CD4-positive, alpha-beta T cell (primary cell): ENCODE results near the gene CBL. TPM values are rescaled to one million over a fixed set of nuclear protein-coding genes. Genes with fewer than 3 reads are reported as not detected.

Source experiments
- ATAC-seq: fragments of 200-7000 bp; cut with Tn5 transposase; one replicate; pipeline ENCODE4 v1.10.0; 2022; ENCODE audit warnings: mild to moderate bottlenecking; ENCODE audit not compliant: poor library complexity
- CTCF ChIA-PET: fragments of 350-600 bp; sonication (Branson Sonifier 250); formaldehyde crosslinking; loops from one replicate; lab custom pipeline; 2021; ENCODE audit warnings: antibody characterized with exemption, inconsistent platforms; lab: Charles Lee
- POLR2A ChIA-PET: fragments of 350-600 bp; sonication (Branson Sonifier 250); formaldehyde crosslinking; loops from one replicate; lab custom pipeline; 2021; ENCODE audit warnings: antibody characterized with exemption, inconsistent platforms; lab: Charles Lee
- DNase-seq, 14 experiments: peaks; one replicate each; pipeline ENCODE4 v3.0.0-alpha.2; 2013 to 2020; ENCODE audit warnings: mixed read lengths in 2 of 14
- H3K27ac ChIP-seq, 2 donors: one replicate each; pipeline versions ENCODE4 v1.5.1 to v1.7.0; 2013; ENCODE audit warnings: low read length in 2 of 2, low read depth in 1 of 2, mild to moderate bottlenecking in 1 of 2
- H3K27me3 ChIP-seq, 2 experiments: 1 replicate in 1 of 2; 2 replicates in 1 of 2; pipeline versions ENCODE4 v1.6.1 to v1.7.0; 2013; ENCODE audit warnings: low read length in 2 of 2, control low read depth in 1 of 2, mild to moderate bottlenecking in 1 of 2, moderate library complexity in 1 of 2; ENCODE audit not compliant: insufficient read depth in 2 of 2, control insufficient read depth in 1 of 2
- H3K36me3 ChIP-seq: one replicate; pipeline ENCODE4 v1.6.1; 2013; ENCODE audit warnings: low read length, control low read depth; ENCODE audit not compliant: insufficient read depth
- H3K4me1 ChIP-seq: one replicate; pipeline ENCODE4 v1.6.1; 2013; ENCODE audit warnings: low read length, control low read depth; ENCODE audit not compliant: insufficient read depth
- H3K4me3 ChIP-seq: one replicate; pipeline ENCODE4 v1.5.1; 2013; ENCODE audit warnings: mild to moderate bottlenecking, low read length, moderate library complexity
- H3K9me3 ChIP-seq, 2 experiments: 1 replicate in 1 of 2; 2 replicates in 1 of 2; pipeline versions ENCODE4 v1.6.1 to v1.7.0; 2013; ENCODE audit warnings: low read length in 2 of 2, mild to moderate bottlenecking in 2 of 2, control low read depth in 1 of 2, moderate library complexity in 1 of 2; ENCODE audit not compliant: control insufficient read depth in 1 of 2, insufficient read depth in 1 of 2
- H3K27ac Mint-ChIP-seq: one replicate; pipeline ENCODE4 v1.8.0; 2020; ENCODE audit warnings: mixed read lengths
- H3K27me3 Mint-ChIP-seq: one replicate; pipeline ENCODE4 v1.8.0; 2021; ENCODE audit warnings: mixed read lengths
- H3K36me3 Mint-ChIP-seq: one replicate; pipeline ENCODE4 v1.8.0; 2021; ENCODE audit warnings: low read depth, mixed read lengths
- H3K4me1 Mint-ChIP-seq: one replicate; pipeline ENCODE4 v1.8.0; 2021; ENCODE audit warnings: low read depth, mixed read lengths
- H3K4me3 Mint-ChIP-seq: one replicate; pipeline ENCODE4 v1.8.0; 2020; ENCODE audit warnings: mild to moderate bottlenecking, mixed read lengths
- H3K9me3 Mint-ChIP-seq: one replicate; pipeline ENCODE4 v1.8.0; 2020; ENCODE audit warnings: mixed read lengths
- CTCF ChIP-seq: fragments of 200-600 bp; IDR thresholded peaks from one replicate; pipeline ENCODE4 v1.8.0; 2022; ENCODE audit warnings: antibody characterized with exemption, mild to moderate bottlenecking
- intact Hi-C, 2 experiments: fragments of 100-400 bp; cut with DNase I in 1 of 2; cut with micrococcal nuclease in 1 of 2; formaldehyde crosslinking; loops; one replicate each; pipeline versions ENCODE4 v1.15.1 to v1.9.0; 2023 to 2025; cut with DNase I, micrococcal nuclease
- total RNA-seq, 174 experiments: library from RNA in 2 of 174; stranded (reverse) in 2 of 174; gene quantifications; one replicate each; pipeline ENCODE4 v1.2.3 and lab custom pipeline; 2021 to 2026

The CBL gene
- total RNA-seq, 2 experiments from 2014 or later = 19.5 to 20.8 TPM

GRCh38 chr11:119338965-119339588 is 132.9 kb downstream of the CBL start:
- Mint-ChIP-seq H3K4me3 (peak overlapping the region; percentile 85), H3K27me3 (peaks cover 49% of the 10 kb centered on the region), H3K36me3 (peaks cover 24% of the 10 kb centered on the region), H3K27ac (no peak overlapping the region), H3K9me3 (no peaks in the 10 kb centered on the region), H3K4me1 (peaks cover 32% of the 10 kb centered on the region)
- no peak overlapping the region for H3K27ac ChIP-seq
- intact Hi-C loops = no loop called here
- DNase-seq = peak in 1 of 14 experiments; percentile 28
- POLR2A ChIA-PET = interaction anchor here (0.6 to 1.7 kb wide), 4 partner anchors 15 to 272 kb away, joined by 3 to 6 read pairs (median 4); partner anchors contain the start of genes CBL and VPS11
- H3K36me3 ChIP-seq = peaks cover 4% of the 10 kb centered on the region
- H3K9me3 ChIP-seq = peaks cover 0 to 12% of the 10 kb centered on the region in 2 experiments
- peaks cover 31 to 45% of the 10 kb centered on the region in 2 experiments for H3K27me3 ChIP-seq
- no peak for TF ChIP-seq CTCF
- CTCF ChIA-PET = interaction anchor here (0.7 to 2.2 kb wide), 16 partner anchors 11 to 231 kb away, joined by 3 to 19 read pairs (median 5); partner anchors contain the start of genes CBL and USP2
- H3K4me3 ChIP-seq = no peak overlapping the region
- peaks cover 44% of the 10 kb centered on the region for H3K4me1 ChIP-seq
- ATAC-seq = no peak

- Histone ChIP-seq H3K9me3 (peaks cover 0 to 12% of the 10 kb centered on the region in 2 experiments), H3K27ac (no peak overlapping the region), H3K36me3 (peaks cover 4% of the 10 kb centered on the region), H3K27me3 (peaks cover 34 to 45% of the 10 kb centered on the region in 2 experiments), H3K4me1 (peaks cover 40% of the 10 kb centered on the region), H3K4me3 (no peak overlapping the region)
- ATAC-seq = no peak
- TF ChIP-seq CTCF = peak; percentile 54
- Mint-ChIP-seq H3K27me3 (peaks cover 52% of the 10 kb centered on the region), H3K9me3 (no peaks in the 10 kb centered on the region), H3K27ac (no peak overlapping the region), H3K4me1 (peaks cover 28% of the 10 kb centered on the region), H3K36me3 (peaks cover 17% of the 10 kb centered on the region), H3K4me3 (no peak overlapping the region)
- ChIA-PET POLR2A (no interaction called here), CTCF (interaction anchor here (0.6 to 1.9 kb wide), 3 partner anchors 12 to 17 kb away, joined by 3 to 14 read pairs (median 3); no protein-coding TSS in a partner anchor)
- peak in 3 of 14 experiments; percentile 54 to 64 (median 59) for DNase-seq
- intact Hi-C loops = no loop called here
Measured at GRCh38 chr11:119339589-119340334, 133.6 kb downstream of the CBL start.

GRCh38 chr11:119340335-119341221 is 134.4 kb downstream of the CBL start, which contains the start of gene C1QTNF5:
TSS of gene C1QTNF5 (minus strand) at chr11:119340883. CDS start at chr11:119340397, 486 bp downstream.
- intact Hi-C loops = no loop called here
- no peak within 1 kb of the TSS for H3K4me3 ChIP-seq
- POLR2A ChIA-PET = no interaction called here

More at GRCh38 chr11:119340335-119341221, 134.4 kb downstream of the CBL start, which contains the start of gene C1QTNF5:
- Histone ChIP-seq H3K4me1 (peaks cover 32% of the 10 kb centered on the region), H3K27ac (no peak within 1 kb of the TSS), H3K36me3 (peaks cover 4% of the 10 kb centered on the region), H3K9me3 (peaks cover 0 to 12% of the 10 kb centered on the region in 2 experiments), H3K27me3 (peaks cover 34 to 45% of the 10 kb centered on the region in 2 experiments)
- no peak within 1 kb of the TSS for H3K27ac Mint-ChIP-seq
- H3K9me3 Mint-ChIP-seq = no peaks in the 10 kb centered on the region
- CTCF ChIA-PET = interaction anchor here (0.6 to 1.0 kb wide), 3 partner anchors 16 to 18 kb away, joined by 3 read pairs; no protein-coding TSS in a partner anchor
- H3K4me3 Mint-ChIP-seq = peak within 1 kb of the TSS; percentile 42
- DNase-seq = peak in 1 of 14 experiments; percentile 30
- H3K27me3 Mint-ChIP-seq = peaks cover 58% of the 10 kb centered on the region
- peaks cover 28% of the 10 kb centered on the region for H3K4me1 Mint-ChIP-seq
- no peak for TF ChIP-seq CTCF
- no peak for ATAC-seq
- H3K36me3 Mint-ChIP-seq = peaks cover 13% of the 10 kb centered on the region
